Fibroblast of lung (primary cell): ENCODE measurements around the gene OOSP3. TPM values are rescaled to one million over a fixed set of nuclear protein-coding genes. Genes with fewer than 3 reads are reported as not detected.

Experiments
- DNase-seq, 2 donors: peaks; one replicate each; pipeline versions ENCODE4 v3.0.0 to v3.0.0-alpha.2; 2010; ENCODE audit warnings: low read depth in 2 of 2
- H2AFZ ChIP-seq: 2 replicates; pipeline ENCODE4 v1.5.1; 2012; ENCODE audit warnings: low read length, control low read depth, inconsistent platforms
- H3K27ac ChIP-seq: 2 replicates; pipeline ENCODE4 v1.5.1; 2011; ENCODE audit warnings: low read length, control low read depth; ENCODE audit not compliant: insufficient read depth
- H3K27me3 ChIP-seq: 2 replicates; pipeline ENCODE4 v1.5.1; 2011; ENCODE audit warnings: mild to moderate bottlenecking, low read length; ENCODE audit not compliant: control insufficient read depth, insufficient read depth
- H3K36me3 ChIP-seq: 2 replicates; pipeline ENCODE4 v1.5.1; 2011; ENCODE audit warnings: low read length; ENCODE audit not compliant: control insufficient read depth, insufficient read depth
- H3K4me1 ChIP-seq: 2 replicates; pipeline ENCODE4 v1.5.1; 2011; ENCODE audit warnings: low read length; ENCODE audit not compliant: control insufficient read depth, insufficient read depth; ENCODE audit errors: extremely low read depth
- H3K4me2 ChIP-seq: 2 replicates; pipeline ENCODE4 v1.5.1; 2011; ENCODE audit warnings: low read length, control low read depth; ENCODE audit not compliant: insufficient read depth; ENCODE audit errors: extremely low read depth
- H3K4me3 ChIP-seq, 4 experiments: fragments of 200-600 bp in 1 of 4; sonication (generic) in 1 of 4; replicated peaks in 1 of 4; 2 replicates each; pipeline ENCODE4 v1.5.1; 2011 to 2016; ENCODE audit warnings: low read length in 4 of 4, low read depth in 3 of 4, mild to moderate bottlenecking in 3 of 4, control low read depth in 2 of 4, inconsistent platforms in 1 of 4, mixed read lengths in 1 of 4; ENCODE audit not compliant: insufficient read depth in 1 of 4; ENCODE audit errors: control extremely low read depth in 1 of 4
- H3K79me2 ChIP-seq: 2 replicates; pipeline ENCODE4 v1.5.1; 2012; ENCODE audit warnings: mild to moderate bottlenecking, low read length, inconsistent platforms; ENCODE audit not compliant: control insufficient read depth, insufficient read depth
- H3K9ac ChIP-seq: 2 replicates; pipeline ENCODE4 v1.5.1; 2011; ENCODE audit warnings: mild to moderate bottlenecking, low read length, control low read depth; ENCODE audit not compliant: insufficient read depth
- H3K9me3 ChIP-seq: 2 replicates; pipeline ENCODE4 v1.5.1; 2012; ENCODE audit warnings: low read depth, low read length; ENCODE audit not compliant: control insufficient read depth, insufficient read depth
- H4K20me1 ChIP-seq: 2 replicates; pipeline ENCODE4 v1.5.1; 2011; ENCODE audit warnings: low read length; ENCODE audit not compliant: control insufficient read depth, insufficient read depth; ENCODE audit errors: extremely low read depth
- CTCF ChIP-seq, 2 donors: IDR thresholded peaks in 1 of 2; conservative IDR thresholded peaks in 1 of 2; 1 replicate in 1 of 2; 2 replicates in 1 of 2; pipeline ENCODE4 v1.5.1; 2011 to 2012; ENCODE audit warnings: low read length in 2 of 2, control low read depth in 1 of 2, inconsistent platforms in 1 of 2, low read depth in 1 of 2, mild to moderate bottlenecking in 1 of 2
- EZH2 ChIP-seq: IDR thresholded peaks from 2 replicates; pipeline ENCODE4 v1.5.1; 2012; ENCODE audit warnings: low read length, control low read depth, mild to moderate bottlenecking; ENCODE audit errors: missing control alignments
- polyA plus RNA-seq, 2 donors: library from polyadenylated mRNA; depleted of rRNA in 1 of 2; stranded (reverse) in 1 of 2; unstranded in 1 of 2; fragments of >200 nt; gene quantifications; 2 replicates each; pipeline ENCODE4 v1.2.1, GENCODE V29; 2011 to 2012; ENCODE audit warnings: missing spikeins in 1 of 2
- total RNA-seq: library from RNA; depleted of rRNA; stranded (reverse); fragments of >200 nt; gene quantifications from 2 replicates; pipeline ENCODE4 v1.2.1, GENCODE V29; 2014

The OOSP3 gene
- total and polyA plus RNA-seq, 2 donors (not counting 1 experiment from before 2014, with no cell fraction given): not detected

DNA sequence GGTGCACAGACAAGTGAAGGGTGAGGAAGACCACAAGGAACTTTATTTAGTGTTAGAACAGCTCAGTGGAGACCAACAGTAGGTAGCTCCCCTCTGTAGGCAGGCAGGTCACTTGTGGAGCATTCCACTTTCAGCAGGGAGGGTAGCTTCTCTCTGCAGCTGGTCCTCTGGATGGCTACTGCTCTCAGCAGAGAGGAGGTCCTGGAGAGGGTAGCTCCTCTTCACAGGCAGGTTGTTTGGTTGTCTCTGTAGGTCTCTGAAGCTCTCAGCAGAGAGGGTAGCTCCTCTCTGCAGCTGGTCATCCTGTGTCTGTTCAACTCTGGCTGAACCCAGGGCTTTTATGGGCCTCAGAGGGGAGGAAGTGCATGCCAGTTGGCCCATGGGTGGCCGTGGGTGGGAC, 53.1 kb downstream of the OOSP3 start:
- no peak overlapping the region for H3K9ac ChIP-seq
- no peaks in the 10 kb centered on the region for H3K9me3 ChIP-seq
- no peaks in the 10 kb centered on the region for H3K79me2 ChIP-seq
- H3K4me3 ChIP-seq: no peak overlapping the region
- TF ChIP-seq EZH2 (no peak), CTCF (conservative IDR thresholded peaks at IDR 0.05 in 1 of 2, IDR thresholded peaks at IDR 0.05 in 1 of 2; ENCODE audit: low read depth in 1 of 2, low read length in 2 of 2) (no peak)
- no peak for DNase-seq
- no peak overlapping the region for H3K27ac ChIP-seq
- H2AFZ ChIP-seq: no peak overlapping the region
- no peak overlapping the region for H3K4me2 ChIP-seq
- H4K20me1 ChIP-seq: no peaks in the 10 kb centered on the region
- H3K4me1 ChIP-seq: no peaks in the 10 kb centered on the region
- H3K27me3 ChIP-seq: no peaks in the 10 kb centered on the region
- no peaks in the 10 kb centered on the region for H3K36me3 ChIP-seq

- Histone ChIP-seq H3K9ac (no peak within 1 kb of the TSS), H3K79me2 (no peaks in the 10 kb centered on the region), H4K20me1 (no peaks in the 10 kb centered on the region), H3K36me3 (no peaks in the 10 kb centered on the region), H3K4me3 (no peak within 1 kb of the TSS), H3K27me3 (no peaks in the 10 kb centered on the region), H2AFZ (no peak within 1 kb of the TSS), H3K4me2 (no peak within 1 kb of the TSS), H3K27ac (no peak within 1 kb of the TSS), H3K4me1 (no peaks in the 10 kb centered on the region), H3K9me3 (no peaks in the 10 kb centered on the region)
- DNase-seq: no peak
- no peak for TF ChIP-seq EZH2
- TF ChIP-seq CTCF (conservative IDR thresholded peaks at IDR 0.05 in 1 of 2, IDR thresholded peaks at IDR 0.05 in 1 of 2; ENCODE audit: low read depth in 1 of 2, low read length in 2 of 2): no peak
Observed at GRCh38 chr11:59938132-59938531, 59.5 kb downstream of the OOSP3 start, which contains the start of gene OOSP1. TSS of gene OOSP1 (plus strand) at chr11:59938432. CDS start at chr11:59938455, 23 bp downstream.

GRCh38 chr11:59938718-59939117, 60.1 kb downstream of the OOSP3 start:
- Histone ChIP-seq H3K4me1 (no peaks in the 10 kb centered on the region), H3K4me2 (no peak overlapping the region), H3K36me3 (no peaks in the 10 kb centered on the region), H2AFZ (no peak overlapping the region), H3K9ac (no peak overlapping the region), H3K4me3 (no peak overlapping the region), H4K20me1 (no peaks in the 10 kb centered on the region), H3K9me3 (no peaks in the 10 kb centered on the region), H3K27ac (no peak overlapping the region), H3K79me2 (no peaks in the 10 kb centered on the region), H3K27me3 (no peaks in the 10 kb centered on the region)
- no peak for TF ChIP-seq EZH2
- TF ChIP-seq CTCF (conservative IDR thresholded peaks at IDR 0.05 in 1 of 2, IDR thresholded peaks at IDR 0.05 in 1 of 2; ENCODE audit: low read depth in 1 of 2, low read length in 2 of 2): no peak
- no peak for DNase-seq
